ENCODE results near the gene THOC1.

Gene THOC1

DNA sequence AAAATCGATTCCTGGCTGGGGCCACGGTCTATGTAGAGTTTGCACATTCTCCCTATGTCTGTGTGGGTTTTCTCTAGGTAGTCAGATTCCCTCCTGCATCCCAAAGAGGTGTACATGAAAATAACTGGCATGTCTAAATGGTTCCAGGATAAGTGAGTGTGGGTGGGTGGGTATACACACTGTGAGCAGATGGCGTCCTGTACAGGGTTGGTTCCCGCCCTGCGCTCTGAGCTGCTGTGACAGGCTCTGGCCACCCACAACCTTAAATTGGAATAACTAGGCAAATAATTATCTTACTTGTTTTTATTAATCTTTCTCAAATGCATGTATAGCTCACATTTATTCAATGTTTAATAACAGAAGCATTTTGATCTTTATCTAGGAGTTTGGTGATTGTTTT is 16.3 kb downstream of the THOC1 start:
- Mint-ChIP-seq H3K27ac (no peak overlapping the region), H3K4me1 (no peaks in the 10 kb centered on the region), H3K4me3 (no peak overlapping the region), H3K9me3 (no peaks in the 10 kb centered on the region), H3K36me3 (ENCODE audit: low read depth) (peaks cover 67% of the 10 kb centered on the region), H3K27me3 (ENCODE audit: low read depth) (no peaks in the 10 kb centered on the region)
- TF ChIP-seq, protein P1, sequence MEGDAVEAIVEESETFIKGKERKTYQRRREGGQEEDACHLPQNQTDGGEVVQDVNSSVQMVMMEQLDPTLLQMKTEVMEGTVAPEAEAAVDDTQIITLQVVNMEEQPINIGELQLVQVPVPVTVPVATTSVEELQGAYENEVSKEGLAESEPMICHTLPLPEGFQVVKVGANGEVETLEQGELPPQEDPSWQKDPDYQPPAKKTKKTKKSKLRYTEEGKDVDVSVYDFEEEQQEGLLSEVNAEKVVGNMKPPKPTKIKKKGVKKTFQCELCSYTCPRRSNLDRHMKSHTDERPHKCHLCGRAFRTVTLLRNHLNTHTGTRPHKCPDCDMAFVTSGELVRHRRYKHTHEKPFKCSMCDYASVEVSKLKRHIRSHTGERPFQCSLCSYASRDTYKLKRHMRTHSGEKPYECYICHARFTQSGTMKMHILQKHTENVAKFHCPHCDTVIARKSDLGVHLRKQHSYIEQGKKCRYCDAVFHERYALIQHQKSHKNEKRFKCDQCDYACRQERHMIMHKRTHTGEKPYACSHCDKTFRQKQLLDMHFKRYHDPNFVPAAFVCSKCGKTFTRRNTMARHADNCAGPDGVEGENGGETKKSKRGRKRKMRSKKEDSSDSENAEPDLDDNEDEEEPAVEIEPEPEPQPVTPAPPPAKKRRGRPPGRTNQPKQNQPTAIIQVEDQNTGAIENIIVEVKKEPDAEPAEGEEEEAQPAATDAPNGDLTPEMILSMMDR (IDR thresholded peaks at IDR 0.05; ENCODE audit: unreplicated experiment in 3 of 3) = no peak

DNA sequence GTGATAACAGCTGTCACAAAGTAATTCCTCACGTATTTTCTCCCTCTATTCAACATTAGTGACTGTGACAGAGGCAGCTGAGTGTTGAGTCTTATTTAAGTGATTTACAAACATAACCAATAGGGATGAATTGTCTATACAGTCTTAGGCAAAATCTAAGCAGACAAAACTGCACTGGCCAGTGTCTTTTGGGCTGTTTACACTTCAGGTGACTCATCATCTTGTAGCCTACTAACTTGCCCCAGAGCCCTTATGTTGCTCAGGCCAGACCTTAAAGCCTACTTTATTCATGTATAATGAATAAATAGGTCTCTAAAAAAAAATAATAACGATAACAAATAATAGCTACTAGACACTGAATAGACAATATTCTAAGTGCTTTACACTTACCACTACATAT is 17.2 kb downstream of the THOC1 start:
- peaks cover under 1% of the 10 kb centered on the region for H3K4me1 Mint-ChIP-seq
- no peaks in the 10 kb centered on the region for H3K27me3 Mint-ChIP-seq (ENCODE audit: low read depth)
- TF ChIP-seq, protein P1 (IDR thresholded peaks at IDR 0.05; ENCODE audit: unreplicated experiment in 3 of 3) = no peak
- no peaks in the 10 kb centered on the region for H3K9me3 Mint-ChIP-seq
- H3K4me3 Mint-ChIP-seq = no peak overlapping the region
- H3K36me3 Mint-ChIP-seq (ENCODE audit: low read depth) = peaks cover 68% of the 10 kb centered on the region
- H3K27ac Mint-ChIP-seq = no peak overlapping the region

DNA sequence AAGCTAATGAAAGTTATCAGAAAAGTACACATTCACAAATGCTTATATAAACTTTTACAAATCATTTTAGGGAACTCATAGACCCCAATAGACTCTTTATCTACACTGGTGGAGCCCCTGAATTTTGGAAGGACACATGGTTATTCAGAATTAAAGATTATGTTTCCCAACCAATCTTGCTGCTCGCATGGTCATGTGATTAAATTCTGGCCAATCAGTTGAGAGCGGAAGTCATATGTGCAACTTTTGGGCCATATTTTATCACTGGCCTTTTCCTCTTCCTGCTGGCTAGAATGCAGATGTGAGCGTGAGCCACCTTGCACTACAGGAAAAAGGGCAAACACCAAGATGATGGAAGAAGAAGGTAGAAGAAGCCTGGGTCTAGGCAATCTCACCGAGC is 19.8 kb downstream of the THOC1 start:
- Mint-ChIP-seq H3K27ac (no peak overlapping the region), H3K9me3 (peaks cover 7% of the 10 kb centered on the region), H3K4me1 (peaks cover 9% of the 10 kb centered on the region), H3K4me3 (no peak overlapping the region), H3K36me3 (ENCODE audit: low read depth) (peaks cover 77% of the 10 kb centered on the region), H3K27me3 (ENCODE audit: low read depth) (no peaks in the 10 kb centered on the region)
- TF ChIP-seq, protein P1 (IDR thresholded peaks at IDR 0.05; ENCODE audit: unreplicated experiment in 3 of 3) = no peak

DNA sequence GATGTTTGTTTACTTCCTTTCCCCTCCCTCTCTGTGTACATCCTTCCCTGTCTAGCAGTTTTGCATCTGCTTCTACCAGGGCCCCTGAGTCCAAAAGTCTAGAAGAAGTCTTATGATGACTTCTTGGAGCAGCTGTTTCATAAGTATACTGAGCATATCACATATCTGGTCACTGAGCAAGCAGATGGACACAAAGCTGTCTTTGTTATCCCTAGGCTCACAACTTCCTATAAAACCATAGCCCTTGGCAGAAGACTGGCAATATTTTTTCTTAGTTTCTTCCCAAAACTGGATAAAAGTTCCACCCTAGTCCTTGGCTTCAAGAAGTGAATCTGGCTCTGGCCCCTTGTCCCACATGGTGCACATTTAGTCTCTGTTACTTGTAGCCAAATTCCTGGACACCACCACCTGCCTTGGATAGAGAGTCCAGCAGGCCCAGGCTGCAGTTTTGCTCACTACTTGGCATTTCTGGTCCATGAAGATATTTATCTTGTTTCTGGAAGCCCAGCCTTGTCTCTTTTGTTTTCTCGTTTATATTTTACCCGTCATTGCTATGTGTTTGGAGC is 22.5 kb downstream of the THOC1 start:
- Mint-ChIP-seq H3K27ac (peak overlapping the region; percentile 48 to 71 (median 67)), H3K36me3 (ENCODE audit: low read depth) (peaks cover 80% of the 10 kb centered on the region), H3K4me3 (no peak overlapping the region), H3K4me1 (peaks cover 9% of the 10 kb centered on the region), H3K9me3 (peaks cover 7% of the 10 kb centered on the region), H3K27me3 (ENCODE audit: low read depth) (no peaks in the 10 kb centered on the region)
- TF ChIP-seq, protein P1 (IDR thresholded peaks at IDR 0.05; ENCODE audit: unreplicated experiment in 3 of 3) = no peak

DNA sequence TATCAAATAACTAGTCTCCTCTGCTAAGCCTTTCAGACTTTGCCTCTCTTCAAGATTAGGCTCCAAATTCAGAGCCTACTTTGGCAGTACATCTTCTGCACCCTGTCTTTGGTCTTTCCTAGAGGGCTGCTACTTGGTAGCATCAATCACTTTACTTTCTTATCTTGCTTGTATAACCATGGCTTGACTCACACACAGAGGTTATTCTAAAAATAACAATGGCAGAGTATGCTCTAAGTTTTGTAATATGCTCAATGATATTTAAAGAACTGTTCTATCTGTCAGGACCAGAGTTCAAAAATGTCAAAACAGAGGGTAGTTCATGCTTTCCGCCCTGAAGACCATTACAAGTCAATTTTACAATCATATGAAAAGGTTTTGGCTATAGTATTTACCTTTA is 27.7 kb downstream of the THOC1 start:
- Mint-ChIP-seq H3K27ac (no peak overlapping the region), H3K4me3 (no peak overlapping the region), H3K9me3 (peaks cover 6% of the 10 kb centered on the region), H3K27me3 (ENCODE audit: low read depth) (no peaks in the 10 kb centered on the region), H3K4me1 (peaks cover 3% of the 10 kb centered on the region), H3K36me3 (ENCODE audit: low read depth) (peaks cover 60% of the 10 kb centered on the region)
- TF ChIP-seq, protein P1 (IDR thresholded peaks at IDR 0.05; ENCODE audit: unreplicated experiment in 3 of 3) = no peak

DNA sequence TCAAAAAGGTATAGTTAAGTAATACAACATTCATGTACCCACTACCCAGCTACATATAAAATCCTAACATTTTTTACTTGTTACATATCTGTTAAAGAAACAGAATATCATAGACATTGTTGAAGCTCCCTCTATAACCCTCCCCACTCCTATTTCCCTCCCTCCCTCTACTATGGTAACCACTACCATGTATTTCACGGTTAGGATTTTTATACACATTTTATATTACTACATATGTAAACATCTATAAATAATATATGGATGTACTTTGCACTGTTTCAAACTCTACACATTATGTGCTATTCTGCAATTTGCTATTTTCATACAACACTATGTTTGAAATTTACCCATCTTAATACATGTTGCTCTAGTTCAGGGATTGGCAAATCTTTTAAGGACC is 36.3 kb downstream of the THOC1 start:
- TF ChIP-seq, protein P1 (IDR thresholded peaks at IDR 0.05; ENCODE audit: unreplicated experiment in 3 of 3) = no peak
- no peak overlapping the region for H3K4me3 Mint-ChIP-seq

More for the DNA sequence above, 36.3 kb downstream of the THOC1 start:
- Mint-ChIP-seq H3K27me3 (ENCODE audit: low read depth) (no peaks in the 10 kb centered on the region), H3K4me1 (no peaks in the 10 kb centered on the region), H3K27ac (no peak overlapping the region), H3K9me3 (no peaks in the 10 kb centered on the region), H3K36me3 (ENCODE audit: low read depth) (peaks cover 50% of the 10 kb centered on the region)
